HepG2 (cell line): Measurements from ENCODE around the gene FSD1. TPM values are rescaled to one million over a fixed set of nuclear protein-coding genes. Genes with fewer than 3 reads are reported as not detected.

Source experiments
- SRSF1 ChIP-seq: fragments of 200-400 bp; formaldehyde crosslinking; optimal IDR thresholded peaks from 2 replicates; pipeline ENCODE3; 2017; ENCODE audit warnings: mild to moderate bottlenecking, low read depth, low read length, moderate library complexity
- polyA plus RNA-seq, 8 experiments: library from polyadenylated mRNA; depleted of rRNA in 3 of 8; stranded (reverse) in 7 of 8; unstranded in 1 of 8; fragments of >200 nt; fragmentation: Illumina TruSeq in 4 of 8; extraction: Trizol in 4 of 8; gene quantifications; 2 replicates each; pipeline versions ENCODE4 v1.2.1 to v1.2.3, GENCODE V29; 2011 to 2016; ENCODE audit warnings: low read depth in 4 of 8, missing spikeins in 1 of 8, mixed read lengths in 1 of 8; ENCODE audit not compliant: insufficient read depth in 1 of 8
- total RNA-seq, 5 experiments: library from RNA; depleted of rRNA; stranded (reverse); fragments of >200 nt; fragmentation: Illumina TruSeq; extraction: Trizol; gene quantifications; 2 replicates each; pipeline ENCODE4 v1.2.3, GENCODE V29; 2016; ENCODE audit warnings: low read depth in 1 of 5
- TF ChIP-seq, protein P1 (sequence below): sonication (generic); formaldehyde crosslinking; IDR thresholded peaks from 2 replicates; pipeline ENCODE4 v1.5.0; 2020; ENCODE audit warnings: mild to moderate bottlenecking, missing genetic modification reagents, borderline replicate concordance
- TF ChIP-seq, protein P2 (sequence below): sonication (generic); formaldehyde crosslinking; IDR thresholded peaks from 2 replicates; pipeline ENCODE4 v1.4.0; 2020; ENCODE audit warnings: missing genetic modification reagents, borderline replicate concordance
- TF ChIP-seq, protein P3 (sequence below): sonication (generic); formaldehyde crosslinking; IDR thresholded peaks from 2 replicates; pipeline ENCODE4 v1.5.0; 2020; ENCODE audit warnings: missing genetic modification reagents
- TF ChIP-seq, protein P4 (sequence below), 2 experiments: fragments of 450-650 bp in 1 of 2; sonication (generic) in 1 of 2; formaldehyde crosslinking in 1 of 2; IDR thresholded peaks; 2 replicates each; pipeline versions ENCODE4 v1.6.1 to v1.8.0; 2016 to 2022; ENCODE audit warnings: antibody characterized with exemption in 1 of 2, mild to moderate bottlenecking in 1 of 2, missing genetic modification reagents in 1 of 2

Gene FSD1
- total and polyA plus RNA-seq, 2 of the 13 experiments (the other 11 are each of a cell fraction or from before 2014, with no cell fraction given): 0.29 to 0.66 TPM

DNA sequence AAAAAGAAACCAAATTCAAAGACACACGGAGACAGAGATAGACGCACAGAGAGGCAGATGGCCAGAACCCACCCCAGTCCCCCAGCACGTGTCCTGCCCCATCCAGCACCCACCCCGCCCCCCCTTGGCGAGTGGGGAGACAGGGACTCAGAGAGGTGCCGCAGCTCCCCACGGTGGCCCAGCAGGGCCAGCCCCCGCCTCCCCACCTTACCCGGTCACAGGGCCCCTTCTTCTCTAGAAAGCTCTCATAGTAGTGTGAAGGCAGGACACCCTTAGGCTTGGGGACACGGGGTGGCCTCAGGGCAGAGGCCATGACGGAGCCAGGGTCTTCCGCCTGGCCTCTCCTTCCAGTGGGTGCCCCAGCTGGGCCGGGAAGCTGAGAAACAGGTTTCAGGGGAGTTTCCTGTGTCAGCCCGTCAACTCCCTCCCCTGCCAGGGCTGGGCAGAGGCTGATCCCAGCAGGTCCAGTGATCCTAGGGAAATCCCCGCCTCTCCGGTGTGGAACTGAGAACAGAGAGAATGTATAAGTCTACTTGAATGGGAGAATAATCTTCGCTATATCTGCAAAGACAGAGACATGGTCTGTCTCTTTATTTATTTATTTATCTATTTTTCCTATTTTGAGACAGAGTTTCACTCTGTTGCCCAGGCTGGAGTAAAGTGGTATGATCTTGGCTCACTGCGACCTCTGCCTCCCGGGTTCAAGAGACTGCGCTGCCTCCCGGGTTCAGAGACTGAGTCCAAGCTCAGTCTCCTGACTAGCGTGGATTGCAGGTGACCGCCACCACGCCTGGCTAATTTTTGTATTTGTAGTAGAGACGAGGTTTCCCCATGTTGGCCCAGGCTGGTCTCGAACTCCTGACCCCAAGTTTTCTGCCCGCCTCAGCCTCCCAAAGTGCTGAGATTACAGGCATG, 34.3 kb downstream of the FSD1 start, which contains the start of gene STAP2 (continued):
- TF ChIP-seq, protein P1, sequence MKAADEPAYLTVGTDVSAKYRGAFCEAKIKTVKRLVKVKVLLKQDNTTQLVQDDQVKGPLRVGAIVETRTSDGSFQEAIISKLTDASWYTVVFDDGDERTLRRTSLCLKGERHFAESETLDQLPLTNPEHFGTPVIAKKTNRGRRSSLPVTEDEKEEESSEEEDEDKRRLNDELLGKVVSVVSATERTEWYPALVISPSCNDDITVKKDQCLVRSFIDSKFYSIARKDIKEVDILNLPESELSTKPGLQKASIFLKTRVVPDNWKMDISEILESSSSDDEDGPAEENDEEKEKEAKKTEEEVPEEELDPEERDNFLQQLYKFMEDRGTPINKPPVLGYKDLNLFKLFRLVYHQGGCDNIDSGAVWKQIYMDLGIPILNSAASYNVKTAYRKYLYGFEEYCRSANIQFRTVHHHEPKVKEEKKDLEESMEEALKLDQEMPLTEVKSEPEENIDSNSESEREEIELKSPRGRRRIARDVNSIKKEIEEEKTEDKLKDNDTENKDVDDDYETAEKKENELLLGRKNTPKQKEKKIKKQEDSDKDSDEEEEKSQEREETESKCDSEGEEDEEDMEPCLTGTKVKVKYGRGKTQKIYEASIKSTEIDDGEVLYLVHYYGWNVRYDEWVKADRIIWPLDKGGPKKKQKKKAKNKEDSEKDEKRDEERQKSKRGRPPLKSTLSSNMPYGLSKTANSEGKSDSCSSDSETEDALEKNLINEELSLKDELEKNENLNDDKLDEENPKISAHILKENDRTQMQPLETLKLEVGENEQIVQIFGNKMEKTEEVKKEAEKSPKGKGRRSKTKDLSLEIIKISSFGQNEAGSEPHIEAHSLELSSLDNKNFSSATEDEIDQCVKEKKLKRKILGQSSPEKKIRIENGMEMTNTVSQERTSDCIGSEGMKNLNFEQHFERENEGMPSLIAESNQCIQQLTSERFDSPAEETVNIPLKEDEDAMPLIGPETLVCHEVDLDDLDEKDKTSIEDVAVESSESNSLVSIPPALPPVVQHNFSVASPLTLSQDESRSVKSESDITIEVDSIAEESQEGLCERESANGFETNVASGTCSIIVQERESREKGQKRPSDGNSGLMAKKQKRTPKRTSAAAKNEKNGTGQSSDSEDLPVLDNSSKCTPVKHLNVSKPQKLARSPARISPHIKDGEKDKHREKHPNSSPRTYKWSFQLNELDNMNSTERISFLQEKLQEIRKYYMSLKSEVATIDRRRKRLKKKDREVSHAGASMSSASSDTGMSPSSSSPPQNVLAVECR (CRISPR knock-in tag): peak; percentile 22; the same call in 1 of the 2 replicates
- TF ChIP-seq, protein P2, sequence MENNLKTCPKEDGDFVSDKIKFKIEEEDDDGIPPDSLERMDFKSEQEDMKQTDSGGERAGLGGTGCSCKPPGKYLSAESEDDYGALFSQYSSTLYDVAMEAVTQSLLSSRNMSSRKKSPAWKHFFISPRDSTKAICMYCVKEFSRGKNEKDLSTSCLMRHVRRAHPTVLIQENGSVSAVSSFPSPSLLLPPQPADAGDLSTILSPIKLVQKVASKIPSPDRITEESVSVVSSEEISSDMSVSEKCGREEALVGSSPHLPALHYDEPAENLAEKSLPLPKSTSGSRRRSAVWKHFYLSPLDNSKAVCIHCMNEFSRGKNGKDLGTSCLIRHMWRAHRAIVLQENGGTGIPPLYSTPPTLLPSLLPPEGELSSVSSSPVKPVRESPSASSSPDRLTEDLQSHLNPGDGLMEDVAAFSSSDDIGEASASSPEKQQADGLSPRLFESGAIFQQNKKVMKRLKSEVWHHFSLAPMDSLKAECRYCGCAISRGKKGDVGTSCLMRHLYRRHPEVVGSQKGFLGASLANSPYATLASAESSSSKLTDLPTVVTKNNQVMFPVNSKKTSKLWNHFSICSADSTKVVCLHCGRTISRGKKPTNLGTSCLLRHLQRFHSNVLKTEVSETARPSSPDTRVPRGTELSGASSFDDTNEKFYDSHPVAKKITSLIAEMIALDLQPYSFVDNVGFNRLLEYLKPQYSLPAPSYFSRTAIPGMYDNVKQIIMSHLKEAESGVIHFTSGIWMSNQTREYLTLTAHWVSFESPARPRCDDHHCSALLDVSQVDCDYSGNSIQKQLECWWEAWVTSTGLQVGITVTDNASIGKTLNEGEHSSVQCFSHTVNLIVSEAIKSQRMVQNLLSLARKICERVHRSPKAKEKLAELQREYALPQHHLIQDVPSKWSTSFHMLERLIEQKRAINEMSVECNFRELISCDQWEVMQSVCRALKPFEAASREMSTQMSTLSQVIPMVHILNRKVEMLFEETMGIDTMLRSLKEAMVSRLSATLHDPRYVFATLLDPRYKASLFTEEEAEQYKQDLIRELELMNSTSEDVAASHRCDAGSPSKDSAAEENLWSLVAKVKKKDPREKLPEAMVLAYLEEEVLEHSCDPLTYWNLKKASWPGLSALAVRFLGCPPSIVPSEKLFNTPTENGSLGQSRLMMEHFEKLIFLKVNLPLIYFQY (CRISPR knock-in tag): peak; percentile 43; the same call in 1 of the 2 replicates
- TF ChIP-seq SRSF1: peak; percentile 68
- TF ChIP-seq, protein P3, sequence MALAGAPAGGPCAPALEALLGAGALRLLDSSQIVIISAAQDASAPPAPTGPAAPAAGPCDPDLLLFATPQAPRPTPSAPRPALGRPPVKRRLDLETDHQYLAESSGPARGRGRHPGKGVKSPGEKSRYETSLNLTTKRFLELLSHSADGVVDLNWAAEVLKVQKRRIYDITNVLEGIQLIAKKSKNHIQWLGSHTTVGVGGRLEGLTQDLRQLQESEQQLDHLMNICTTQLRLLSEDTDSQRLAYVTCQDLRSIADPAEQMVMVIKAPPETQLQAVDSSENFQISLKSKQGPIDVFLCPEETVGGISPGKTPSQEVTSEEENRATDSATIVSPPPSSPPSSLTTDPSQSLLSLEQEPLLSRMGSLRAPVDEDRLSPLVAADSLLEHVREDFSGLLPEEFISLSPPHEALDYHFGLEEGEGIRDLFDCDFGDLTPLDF: no peak
- TF ChIP-seq, protein P4, sequence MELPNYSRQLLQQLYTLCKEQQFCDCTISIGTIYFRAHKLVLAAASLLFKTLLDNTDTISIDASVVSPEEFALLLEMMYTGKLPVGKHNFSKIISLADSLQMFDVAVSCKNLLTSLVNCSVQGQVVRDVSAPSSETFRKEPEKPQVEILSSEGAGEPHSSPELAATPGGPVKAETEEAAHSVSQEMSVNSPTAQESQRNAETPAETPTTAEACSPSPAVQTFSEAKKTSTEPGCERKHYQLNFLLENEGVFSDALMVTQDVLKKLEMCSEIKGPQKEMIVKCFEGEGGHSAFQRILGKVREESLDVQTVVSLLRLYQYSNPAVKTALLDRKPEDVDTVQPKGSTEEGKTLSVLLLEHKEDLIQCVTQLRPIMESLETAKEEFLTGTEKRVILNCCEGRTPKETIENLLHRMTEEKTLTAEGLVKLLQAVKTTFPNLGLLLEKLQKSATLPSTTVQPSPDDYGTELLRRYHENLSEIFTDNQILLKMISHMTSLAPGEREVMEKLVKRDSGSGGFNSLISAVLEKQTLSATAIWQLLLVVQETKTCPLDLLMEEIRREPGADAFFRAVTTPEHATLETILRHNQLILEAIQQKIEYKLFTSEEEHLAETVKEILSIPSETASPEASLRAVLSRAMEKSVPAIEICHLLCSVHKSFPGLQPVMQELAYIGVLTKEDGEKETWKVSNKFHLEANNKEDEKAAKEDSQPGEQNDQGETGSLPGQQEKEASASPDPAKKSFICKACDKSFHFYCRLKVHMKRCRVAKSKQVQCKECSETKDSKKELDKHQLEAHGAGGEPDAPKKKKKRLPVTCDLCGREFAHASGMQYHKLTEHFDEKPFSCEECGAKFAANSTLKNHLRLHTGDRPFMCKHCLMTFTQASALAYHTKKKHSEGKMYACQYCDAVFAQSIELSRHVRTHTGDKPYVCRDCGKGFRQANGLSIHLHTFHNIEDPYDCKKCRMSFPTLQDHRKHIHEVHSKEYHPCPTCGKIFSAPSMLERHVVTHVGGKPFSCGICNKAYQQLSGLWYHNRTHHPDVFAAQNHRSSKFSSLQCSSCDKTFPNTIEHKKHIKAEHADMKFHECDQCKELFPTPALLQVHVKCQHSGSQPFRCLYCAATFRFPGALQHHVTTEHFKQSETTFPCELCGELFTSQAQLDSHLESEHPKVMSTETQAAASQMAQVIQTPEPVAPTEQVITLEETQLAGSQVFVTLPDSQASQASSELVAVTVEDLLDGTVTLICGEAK (IDR thresholded peaks at IDR 0.05): no peak
- TF ChIP-seq, protein P4 (CRISPR knock-in tag; IDR thresholded peaks at IDR 0.05): no peak
